ENCODE results near the gene DMBX1. TPM values are rescaled to one million over a fixed set of nuclear protein-coding genes. Genes with fewer than 3 reads are reported as not detected.

Gene DMBX1
- total and polyA plus RNA-seq, 9 of the 15 experiments (the other 6 are each of a cell fraction or from before 2014, with no cell fraction given), result 0.25 to 4.3 (median 1.0) TPM

- no peak for TF ChIP-seq FOXP4 (CRISPR knock-in tag; IDR thresholded peaks at IDR 0.05; ENCODE audit: borderline replicate concordance)
- TF ChIP-seq ZNF282 (CRISPR knock-in tag; IDR thresholded peaks at IDR 0.05), result no peak
- TF ChIP-seq ZNF589 (CRISPR knock-in tag; IDR thresholded peaks at IDR 0.05; ENCODE audit: low read depth), result peak; percentile 54; the same call in 1 of the 2 replicates
- no peak for TF ChIP-seq PPARD (CRISPR knock-in tag; IDR thresholded peaks at IDR 0.05)
- TF ChIP-seq PHB2 (IDR thresholded peaks at IDR 0.05; ENCODE audit: low read depth), result no peak
- TF ChIP-seq MECOM (CRISPR knock-in tag; IDR thresholded peaks at IDR 0.05), result no peak
- peak; percentile 51; the same call in 1 of the 2 replicates for TF ChIP-seq PKNOX1 (IDR thresholded peaks at IDR 0.05)
- no peak for TF ChIP-seq MEF2D (tag; conservative IDR thresholded peaks at IDR 0.05; ENCODE audit: low read depth)
- no peak for TF ChIP-seq CAMTA2 (CRISPR knock-in tag; conservative IDR thresholded peaks at IDR 0.05)
- peak; percentile 64 to 68; a peak in 3 of 4 replicates for TF ChIP-seq FOXK2 (conservative IDR thresholded peaks at IDR 0.05 in 1 of 2, IDR thresholded peaks at IDR 0.05 in 1 of 2; ENCODE audit: low read depth in 2 of 2)
- peak; percentile 39 for TF ChIP-seq KDM5B (IDR thresholded peaks at IDR 0.05; ENCODE audit: insufficient replicate concordance, low read depth, low read length)
- no peak for TF ChIP-seq IRF1 (CRISPR knock-in tag; IDR thresholded peaks at IDR 0.05; ENCODE audit: borderline replicate concordance)
- TF ChIP-seq SMARCA5 (IDR thresholded peaks at IDR 0.05), result peak; percentile 59; the same call in 1 of the 2 replicates
- TF ChIP-seq CREB1 (IDR thresholded peaks at IDR 0.05), result no peak; the same call in 1 of the 2 replicates
- TF ChIP-seq CREB1 (CRISPR knock-in tag; IDR thresholded peaks at IDR 0.05), result peak; percentile 38; the same call in 1 of the 2 replicates
- TF ChIP-seq MCM3 (IDR thresholded peaks at IDR 0.05), result no peak
- no peak for TF ChIP-seq ZNF766 (CRISPR knock-in tag; conservative IDR thresholded peaks at IDR 0.05)
- no peak for TF ChIP-seq ZNF124 (CRISPR knock-in tag; IDR thresholded peaks at IDR 0.05)
- TF ChIP-seq NR2F6 (CRISPR knock-in tag; IDR thresholded peaks at IDR 0.05), result no peak
- no peak for TF ChIP-seq SP2 (IDR thresholded peaks at IDR 0.05; ENCODE audit: extremely low read depth, low read depth, low read length, poor library complexity, severe bottlenecking)
- no peak for TF ChIP-seq ZNF347 (CRISPR knock-in tag; IDR thresholded peaks at IDR 0.05; ENCODE audit: low read depth)
- TF ChIP-seq SRSF9 (IDR thresholded peaks at IDR 0.05; ENCODE audit: borderline replicate concordance, low read depth, low read length), result no peak
- TF ChIP-seq SAP30 (IDR thresholded peaks at IDR 0.05; ENCODE audit: borderline replicate concordance, insufficient read depth, low read depth, low read length, poor library complexity, severe bottlenecking), result peak; percentile 51
These were observed 30.7 kb downstream of the DMBX1 start (continued) for GRCh38 chr1:46520063-46520911.
